NB4 (cell line): ENCODE measurements around the gene GDPD2.
A peak's percentile ranks its signal among the peaks of the same experiment; 100 is the strongest.

ENCODE experiments used
- DNase-seq: peaks from one replicate; pipeline ENCODE4 v3.0.0; 2010; ENCODE audit warnings: low read depth
- H3K4me3 ChIP-seq: one replicate; pipeline ENCODE4 v1.5.1; 2011; ENCODE audit warnings: mild to moderate bottlenecking, low read depth, low read length, moderate library complexity
- CTCF ChIP-seq: IDR thresholded peaks from one replicate; pipeline ENCODE4 v1.5.1; 2012; ENCODE audit warnings: low read depth, low read length
- MYC ChIP-seq: IDR thresholded peaks from 2 replicates; pipeline ENCODE4 v1.6.1; 2011; ENCODE audit warnings: low read depth, low read length
- POLR2A ChIP-seq: IDR thresholded peaks from 2 replicates; pipeline ENCODE4 v1.6.1; 2011; ENCODE audit warnings: mild to moderate bottlenecking; ENCODE audit not compliant: insufficient read length; ENCODE audit errors: extremely low read depth
- TF ChIP-seq, protein P1 (sequence below): IDR thresholded peaks from 2 replicates; pipeline ENCODE4 v1.6.1; 2011; ENCODE audit warnings: low read depth, low read length

GDPD2 gene

DNA sequence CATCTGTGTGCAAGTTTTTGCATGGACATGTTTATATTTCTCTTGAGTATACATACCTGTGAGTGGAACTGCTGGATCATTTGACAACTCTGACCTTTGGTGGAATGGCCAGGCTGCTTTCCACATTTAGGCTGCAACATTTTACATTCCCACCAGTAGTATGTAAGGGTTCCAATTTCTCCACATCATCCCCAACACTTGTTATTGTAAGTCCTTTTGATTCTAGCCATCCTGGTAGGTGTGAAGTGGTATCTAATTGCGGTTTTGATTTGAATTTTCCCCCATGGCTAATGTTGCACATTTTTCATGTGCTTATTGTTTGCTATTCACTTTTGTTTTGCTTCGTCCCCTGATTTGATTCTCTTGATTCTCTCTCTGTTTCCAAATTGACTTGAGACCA lies 37.9 kb downstream of the GDPD2 start:
- TF ChIP-seq MYC = no peak
- DNase-seq = no peak
- H3K4me3 ChIP-seq = no peak overlapping the region

GRCh38 chrX:70464051-70464450 lies 40.9 kb downstream of the GDPD2 start:
- TF ChIP-seq MYC (no peak), CTCF (no peak)
- no peak for DNase-seq
- H3K4me3 ChIP-seq = no peak overlapping the region

- no peak for TF ChIP-seq CTCF
- TF ChIP-seq MYC = no peak
- no peak for TF ChIP-seq POLR2A
- TF ChIP-seq, protein P1, sequence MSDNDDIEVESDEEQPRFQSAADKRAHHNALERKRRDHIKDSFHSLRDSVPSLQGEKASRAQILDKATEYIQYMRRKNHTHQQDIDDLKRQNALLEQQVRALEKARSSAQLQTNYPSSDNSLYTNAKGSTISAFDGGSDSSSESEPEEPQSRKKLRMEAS = no peak
- no peak for DNase-seq
- no peak overlapping the region for H3K4me3 ChIP-seq
These were observed 43.9 kb downstream of the GDPD2 start for GRCh38 chrX:70466968-70467367.

GRCh38 chrX:70468709-70469108 lies 45.6 kb downstream of the GDPD2 start:
- TF ChIP-seq, protein P1 = no peak
- no peak for TF ChIP-seq POLR2A
- TF ChIP-seq CTCF = no peak
- TF ChIP-seq MYC = no peak
- no peak overlapping the region for H3K4me3 ChIP-seq
- no peak for DNase-seq

DNA sequence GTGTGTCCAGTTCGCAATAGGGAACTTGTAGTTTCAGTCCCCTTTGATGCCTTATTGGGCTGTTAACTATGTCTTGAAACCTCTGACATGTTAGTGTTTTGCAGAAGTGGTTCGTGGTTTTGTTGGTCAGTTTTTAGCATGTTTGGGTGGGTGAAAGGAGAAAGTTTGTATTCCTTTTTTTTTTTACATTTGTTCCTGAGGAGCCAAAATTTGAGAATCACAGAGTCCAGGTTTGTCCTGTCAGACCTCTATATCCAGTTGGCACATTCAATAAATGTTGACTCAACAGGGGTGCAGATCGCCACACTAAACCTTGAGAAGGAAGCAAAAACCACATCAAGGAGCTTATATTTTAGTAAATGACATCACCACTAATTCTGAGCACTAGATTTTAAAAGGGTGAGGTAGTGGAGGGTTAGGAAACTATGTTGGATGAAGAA lies 47.8 kb downstream of the GDPD2 start:
- H3K4me3 ChIP-seq = no peak overlapping the region
- peak; percentile 50 for DNase-seq
- TF ChIP-seq, protein P1 = no peak
- TF ChIP-seq CTCF = no peak
- TF ChIP-seq MYC = no peak
- TF ChIP-seq POLR2A = no peak

DNA sequence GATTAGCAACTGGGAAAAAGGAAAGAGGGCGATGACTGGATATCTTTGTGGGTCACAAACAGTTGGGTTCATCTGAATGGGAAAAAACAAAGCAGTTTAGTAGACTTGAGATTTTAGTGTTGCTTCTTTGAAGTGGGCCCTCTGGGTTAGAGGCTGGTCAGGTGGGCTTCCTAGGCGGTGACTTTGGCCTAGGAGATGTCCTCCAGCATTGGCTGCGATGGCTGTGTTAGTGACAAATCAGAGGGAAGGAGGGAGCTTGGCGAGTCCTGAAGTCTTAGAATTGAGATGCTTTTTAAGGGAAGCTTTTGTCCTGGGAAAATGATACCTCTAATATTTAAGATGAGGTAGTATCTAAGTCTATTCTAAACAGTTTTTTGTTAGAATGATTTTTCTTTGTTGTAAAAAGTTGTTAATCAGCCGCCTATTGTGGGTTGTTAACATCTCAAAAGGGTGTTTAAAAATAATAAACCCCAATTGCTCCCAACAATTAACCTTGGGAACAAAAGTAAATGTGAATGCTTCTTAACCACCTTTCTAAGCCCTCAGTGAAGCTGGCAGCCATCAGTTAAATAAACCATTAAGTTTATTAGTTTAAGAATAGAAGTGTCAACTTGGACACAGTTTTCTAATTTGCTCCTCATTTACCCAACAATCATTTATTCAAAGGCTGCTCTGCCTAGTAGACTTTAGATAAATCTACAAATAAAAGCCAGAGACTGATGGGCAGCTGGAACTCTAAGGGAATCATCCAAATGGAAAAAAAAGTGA lies 53.2 kb downstream of the GDPD2 start:
- DNase-seq = no peak
- TF ChIP-seq POLR2A = no peak
- no peak for TF ChIP-seq MYC
- TF ChIP-seq, protein P1 = no peak
- no peak for TF ChIP-seq CTCF
- H3K4me3 ChIP-seq = no peak overlapping the region
